HT1080 (cell line): ENCODE measurements around the gene VEZF1. TPM values are rescaled to one million over a fixed set of nuclear protein-coding genes. Genes with fewer than 3 reads are reported as not detected.
A peak's percentile ranks its signal among the peaks of the same experiment; 100 is the strongest.

Source experiments
- DNase-seq: peaks from one replicate; pipeline ENCODE4 v3.0.0-alpha.2; 2015; ENCODE audit warnings: low read depth
- polyA plus RNA-seq, 2 experiments: library from polyadenylated mRNA; depleted of rRNA; stranded (reverse); fragments of >200 nt; gene quantifications; 2 replicates each; pipeline ENCODE4 v1.2.3, GENCODE V29; 2015
- total RNA-seq: library from RNA; depleted of rRNA; stranded (reverse); fragments of >200 nt; shearing (Covaris generic); gene quantifications from 2 replicates; pipeline ENCODE4 v1.2.3, GENCODE V29; 2014; rRNA removed

VEZF1 gene
- 33.1 and 37.2 TPM in 2 replicates for total RNA-seq
- 41.7 and 57.9 TPM in 2 replicates for polyA plus RNA-seq (2015; cell fraction: cytosol; rRNA removed)
- polyA plus RNA-seq (2015; cell fraction: nucleus; rRNA removed): 51.0 and 62.7 TPM in 2 replicates

GRCh38 chr17:57987581-57988300, at the start of gene VEZF1:
TSS of gene VEZF1 (minus strand) at chr17:57988254. CDS start at chr17:57988111, 143 bp downstream.
- peak; percentile 48 for DNase-seq

GRCh38 chr17:58032691-58033415, 44.8 kb upstream of the VEZF1 start:
- no peak for DNase-seq

DNA sequence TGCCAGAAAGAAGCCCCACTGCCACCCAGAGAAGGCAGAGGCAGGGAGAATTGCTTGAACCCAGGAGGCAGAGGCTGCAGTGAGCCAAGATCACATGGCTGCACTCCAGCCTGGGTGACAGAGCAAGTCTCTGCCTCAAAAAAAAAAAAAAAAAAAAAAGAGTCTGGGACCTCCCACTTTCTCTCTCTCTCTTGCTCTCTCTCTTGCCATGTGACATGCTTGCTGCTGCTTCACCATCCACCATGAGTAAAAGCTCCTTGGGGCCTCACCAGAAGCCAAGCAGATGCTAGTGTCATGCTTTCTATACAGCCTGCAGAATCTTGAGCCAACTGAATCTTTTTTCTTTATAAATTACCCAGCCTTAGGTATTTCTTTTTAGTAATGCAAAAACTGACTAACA, 40.5 kb upstream of the VEZF1 start:
- no peak for DNase-seq

- DNase-seq: no peak
Measured at GRCh38 chr17:58020401-58020800, 32.3 kb upstream of the VEZF1 start.

DNA sequence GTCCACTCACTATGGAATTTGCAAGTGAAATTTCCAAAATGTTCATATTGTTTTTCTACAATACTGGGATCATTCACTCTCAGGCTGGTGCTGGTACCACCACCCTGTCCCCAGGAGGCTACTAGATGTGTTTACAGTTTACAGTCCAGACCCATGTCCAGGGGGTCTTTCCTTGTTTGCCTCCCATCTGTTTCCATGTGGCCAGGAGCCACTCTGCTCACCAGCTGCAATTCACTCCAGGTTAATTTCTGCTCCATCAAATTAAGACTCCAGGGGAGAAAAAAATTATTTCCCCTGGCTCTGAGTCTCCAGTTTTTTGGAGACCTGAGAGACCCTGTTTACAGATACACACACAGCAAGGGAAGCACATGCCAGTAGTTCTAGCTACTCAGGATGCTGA, 31.5 kb upstream of the VEZF1 start:
- no peak for DNase-seq

- DNase-seq: no peak
Measured at GRCh38 chr17:58019039-58019438, 31.0 kb upstream of the VEZF1 start.

- DNase-seq: no peak
Measured at GRCh38 chr17:58010067-58010799, 22.2 kb upstream of the VEZF1 start.

- DNase-seq: no peak
Measured at GRCh38 chr17:58007781-58008706, 20.0 kb upstream of the VEZF1 start.

DNA sequence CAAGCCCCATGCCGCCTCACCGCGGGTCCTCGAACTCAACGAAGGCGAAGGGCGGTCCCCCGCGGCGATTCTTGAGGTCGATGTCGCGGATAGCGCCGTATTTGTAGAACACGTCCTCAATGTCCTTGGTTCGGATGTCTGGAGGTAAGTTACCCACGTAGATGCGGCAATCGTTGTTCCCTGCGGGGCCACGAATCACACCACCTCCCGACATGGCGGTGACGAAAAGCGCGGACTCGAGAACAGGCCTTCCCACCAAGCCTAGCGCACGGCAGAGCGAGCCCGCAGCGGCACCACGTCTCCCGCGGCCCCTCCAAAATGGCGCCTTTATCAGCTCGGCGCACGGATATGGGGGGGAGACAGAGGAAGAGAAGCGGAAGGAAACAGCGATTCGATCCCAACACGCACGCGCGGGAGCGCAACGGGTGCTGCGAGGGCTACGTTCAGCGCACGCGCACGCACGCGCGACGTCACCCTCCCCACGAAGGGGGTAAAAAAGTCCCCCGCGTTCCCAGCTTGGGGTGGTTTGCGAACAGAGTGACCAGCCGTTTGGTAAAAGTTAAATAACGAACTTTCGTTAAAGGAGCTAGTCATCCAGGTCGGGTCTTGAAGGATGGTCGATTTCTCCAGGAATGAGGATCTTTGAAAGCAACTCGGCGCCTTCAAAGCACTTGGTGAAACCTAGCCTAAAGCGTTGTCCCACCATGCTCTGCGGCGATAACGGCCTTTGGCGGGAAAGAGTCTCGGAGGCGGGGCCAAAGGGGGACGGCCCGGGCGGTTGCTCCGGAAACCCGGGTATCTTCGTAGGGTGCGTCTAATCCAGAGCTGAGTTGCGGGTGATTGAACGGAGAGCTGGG, 19.1 kb upstream of the VEZF1 start, which contains the start of gene SRSF1:
Gene SRSF1 (minus strand): TSS at position 323 of the 857 bp plus-strand sequence. CDS start 109 bp downstream, at position 214.
- DNase-seq: peak; percentile 95

DNA sequence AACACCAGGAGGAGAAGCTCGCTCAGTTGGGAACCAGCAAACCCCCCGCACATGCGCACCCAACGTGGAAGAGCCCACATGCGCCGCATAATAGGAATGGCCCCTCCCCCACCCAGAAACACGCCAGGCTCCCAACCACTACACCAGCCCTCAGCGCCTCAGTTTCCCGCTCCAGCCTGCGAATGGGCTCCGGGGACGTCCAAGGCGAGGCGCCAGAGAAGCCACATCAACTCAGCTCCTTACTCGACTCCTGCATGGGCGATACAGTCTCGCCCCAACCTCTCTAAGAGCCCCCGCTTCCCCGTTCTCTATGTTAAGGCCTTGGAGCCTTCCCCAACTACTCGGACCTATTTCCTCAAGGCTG, 18.5 kb upstream of the VEZF1 start:
- peak; percentile 70 for DNase-seq

DNA sequence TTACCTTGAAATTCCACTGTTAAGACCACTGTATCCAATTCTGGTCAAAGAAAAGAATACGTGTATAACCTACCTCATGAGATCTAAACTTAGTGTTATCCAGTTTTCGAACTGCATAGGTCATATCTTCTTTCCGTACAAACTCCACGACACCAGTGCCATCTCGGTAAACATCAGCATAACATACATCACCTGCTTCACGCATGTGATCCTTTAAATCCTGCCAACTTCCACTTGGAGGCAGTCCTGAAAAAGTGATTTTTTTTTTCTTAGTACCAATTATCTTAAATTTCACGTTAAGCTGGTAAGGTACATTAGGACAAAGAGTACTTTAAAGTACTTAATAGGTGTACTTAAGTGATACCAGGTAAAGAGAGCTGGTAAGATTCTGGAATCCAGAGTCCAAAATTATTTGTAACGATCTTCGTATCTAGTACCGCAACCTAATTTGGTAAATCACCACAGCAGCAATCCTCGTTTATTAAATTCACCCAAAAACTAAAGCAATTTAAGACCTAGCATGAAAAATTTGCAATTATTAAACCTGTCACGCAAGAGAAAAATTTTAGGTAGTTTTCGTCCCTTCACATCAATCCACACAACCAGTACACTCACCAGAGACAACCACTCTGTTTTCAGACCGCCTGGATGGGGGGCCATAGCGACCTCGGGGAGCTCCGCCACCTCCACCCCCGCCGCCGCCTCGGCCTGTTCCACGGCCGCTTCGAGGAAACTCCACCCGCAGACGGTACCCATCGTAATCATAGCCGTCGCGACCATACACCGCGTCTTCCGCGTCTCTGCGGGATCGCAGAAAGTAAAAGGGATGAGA, 17.9 kb upstream of the VEZF1 start:
- DNase-seq: no peak

DNA sequence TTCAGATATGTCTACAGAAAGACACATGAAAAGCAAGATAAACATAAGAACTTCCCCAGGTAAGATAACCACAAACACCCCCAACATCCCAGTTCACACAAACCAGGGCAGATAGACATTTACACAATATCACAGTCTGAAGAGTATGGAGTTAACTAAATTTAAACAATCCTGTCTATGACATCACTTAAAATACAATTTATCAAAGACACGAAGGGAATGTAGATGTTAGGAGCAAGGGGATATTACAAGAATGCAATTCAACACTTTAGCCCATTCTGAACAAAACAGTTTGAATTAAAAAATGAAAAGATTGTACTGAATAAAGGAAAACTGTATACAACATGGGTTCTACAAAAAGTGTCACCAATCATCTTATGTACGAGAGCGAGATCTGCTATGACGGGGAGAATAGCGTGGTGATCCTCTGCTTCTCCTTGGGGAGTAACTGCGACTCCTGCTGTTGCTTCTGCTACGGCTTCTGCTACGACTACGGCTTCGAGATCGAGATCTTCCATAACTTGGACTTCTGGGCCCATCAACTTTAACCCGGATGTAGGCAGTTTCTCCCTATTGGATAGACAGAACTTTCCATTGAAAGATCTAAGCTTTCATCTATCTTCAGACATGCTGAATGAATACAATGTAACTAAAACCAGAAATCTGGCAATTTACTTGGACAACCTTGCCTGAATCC, 17.1 kb upstream of the VEZF1 start:
- DNase-seq: no peak

GRCh38 chr17:58004060-58004459, 16.0 kb upstream of the VEZF1 start:
- no peak for DNase-seq

DNA sequence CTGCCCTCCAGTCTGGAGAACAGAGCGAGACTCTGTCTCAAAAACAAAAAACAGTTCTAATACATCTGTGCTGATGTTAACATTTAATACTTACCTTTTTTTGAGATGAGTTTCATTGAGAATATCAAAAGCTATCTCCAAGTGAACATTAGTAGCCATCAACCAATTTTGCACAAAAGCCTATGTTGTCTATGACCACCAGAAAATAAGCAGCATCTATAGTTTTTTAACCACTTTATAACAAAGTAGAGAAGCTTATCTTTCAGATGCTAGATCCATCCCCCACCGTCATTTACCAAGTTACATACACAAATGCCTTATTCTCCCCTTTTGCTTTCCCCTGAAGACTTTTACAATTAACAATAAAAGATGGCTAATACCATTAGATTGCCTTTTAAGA, 14.9 kb upstream of the VEZF1 start:
- DNase-seq: no peak

DNA sequence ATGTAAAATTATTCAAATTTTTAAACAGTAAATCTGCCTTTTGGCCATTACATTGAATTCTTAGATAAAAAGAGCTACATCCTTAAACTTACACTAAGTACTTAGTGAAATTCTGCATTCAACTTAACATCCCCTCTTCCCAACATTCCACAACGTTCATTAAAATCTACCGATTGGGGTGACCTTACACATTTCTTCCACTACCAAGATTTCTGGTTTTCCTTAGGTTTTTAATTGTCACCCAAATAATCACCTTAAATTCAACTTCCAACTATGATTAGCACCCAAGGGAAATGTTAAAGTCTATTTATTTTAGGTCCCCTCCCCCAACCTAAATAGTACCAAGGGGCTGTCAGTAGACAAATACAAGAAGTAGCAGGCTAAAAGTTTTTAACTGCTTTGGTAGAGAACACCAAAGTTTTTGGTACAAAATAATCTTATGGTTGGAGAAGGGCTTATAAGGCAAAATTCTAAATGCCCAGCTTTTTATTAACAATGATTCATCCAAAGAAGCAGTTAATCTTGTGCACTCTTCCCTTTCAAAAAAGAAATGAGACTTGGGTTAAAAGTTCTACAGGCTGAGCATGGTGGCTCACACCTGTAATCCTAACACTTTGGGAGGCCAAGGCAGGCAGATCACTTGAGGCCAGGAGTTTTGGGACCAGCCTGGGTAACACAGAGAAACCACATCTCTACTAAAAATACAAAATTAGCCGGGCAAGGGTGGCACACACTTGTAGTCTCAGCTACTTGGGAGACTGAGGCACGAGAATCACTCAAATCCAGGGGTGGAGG, 14.3 kb upstream of the VEZF1 start:
- DNase-seq: no peak

DNA sequence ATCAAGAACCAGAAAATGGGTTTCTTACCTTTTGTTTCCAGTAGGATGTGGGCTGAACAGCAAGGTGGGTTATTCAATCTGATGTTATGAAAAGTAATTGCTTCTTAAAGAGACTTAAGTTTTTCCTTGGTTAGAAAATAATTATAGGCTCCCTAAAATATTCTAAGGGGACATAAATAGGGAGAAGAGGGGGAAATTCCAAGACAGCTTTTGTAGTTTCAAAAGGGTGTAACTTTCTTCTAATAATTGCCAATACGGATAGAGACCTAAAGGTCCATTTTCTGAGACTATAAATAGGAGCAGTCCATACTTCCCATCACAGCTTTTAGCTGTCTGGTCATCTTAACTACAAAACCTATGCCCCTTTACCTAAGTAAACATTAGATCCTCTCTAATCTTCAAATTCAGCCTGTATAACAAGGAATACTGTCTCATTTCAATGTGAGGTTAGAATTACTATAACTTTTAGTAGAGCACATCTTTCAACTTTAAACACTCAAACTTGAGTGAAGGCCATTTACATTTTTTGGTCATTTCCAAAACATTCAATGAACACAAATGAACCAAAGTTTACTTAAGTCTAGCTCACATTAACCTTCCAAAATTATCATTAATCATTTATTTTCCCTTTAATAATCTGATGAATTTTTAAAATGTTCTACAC, 13.5 kb upstream of the VEZF1 start:
- no peak for DNase-seq

DNA sequence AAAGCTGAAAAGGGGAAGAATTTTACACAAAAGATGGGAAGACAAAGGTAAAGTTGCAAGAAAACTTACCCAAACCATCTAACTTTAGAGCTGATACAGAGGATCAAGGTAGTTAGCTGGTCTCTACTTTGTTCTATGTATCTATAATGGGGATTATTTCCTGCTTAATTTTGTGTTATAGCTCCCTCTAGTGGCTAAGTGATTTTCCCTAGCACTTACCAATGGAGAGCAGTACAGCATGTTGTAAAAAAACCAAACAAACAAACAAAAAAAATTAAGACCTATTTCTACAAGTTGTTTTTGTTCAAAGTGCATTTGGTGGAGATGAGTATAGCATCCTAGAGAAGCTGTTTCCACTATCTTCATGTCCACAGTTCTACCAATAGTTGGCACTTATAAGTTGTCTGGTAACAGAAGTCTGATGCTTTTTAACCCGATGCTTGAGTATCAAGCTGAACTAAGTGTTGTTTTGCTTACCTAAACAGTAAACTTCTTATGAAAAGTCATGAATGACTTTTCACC, 11.5 kb upstream of the VEZF1 start:
- DNase-seq: peak; percentile 65
